ENCODE measurements around the gene CORIN.
"Not testable (repeated sequence)": the region's sequence is repeated elsewhere in the genome, so short reads cannot be mapped to it uniquely, and the experiment has no call there.

The CORIN gene

DNA sequence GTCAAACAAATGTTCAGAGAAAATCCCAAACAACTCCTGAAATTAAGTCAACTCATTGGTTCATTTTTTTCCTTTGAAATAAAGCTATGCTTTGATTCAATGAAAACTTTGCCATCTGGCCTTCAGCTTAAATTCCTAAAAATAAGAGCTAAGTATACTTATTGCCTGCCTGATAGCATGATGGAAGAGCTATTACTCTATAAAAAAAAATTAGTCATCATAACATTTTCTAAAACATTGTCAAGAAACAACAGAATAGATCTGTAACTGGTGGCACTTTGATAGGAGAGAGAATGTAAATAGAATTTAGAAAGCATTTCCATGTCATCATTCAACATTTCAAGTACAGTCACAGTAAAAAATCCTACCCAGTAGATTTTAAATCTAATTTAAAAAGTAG is 136.6 kb downstream of the CORIN start:
- DNase-seq (ENCODE audit: extremely low spot score), result no peak
- ChIA-PET CTCF (interaction anchor here (0.9 to 3.6 kb wide), 2 partner anchors 14 to 141 kb away, joined by 3 to 16 read pairs; no protein-coding TSS in a partner anchor), POLR2A (no interaction called here)
- TF ChIP-seq, protein P1, sequence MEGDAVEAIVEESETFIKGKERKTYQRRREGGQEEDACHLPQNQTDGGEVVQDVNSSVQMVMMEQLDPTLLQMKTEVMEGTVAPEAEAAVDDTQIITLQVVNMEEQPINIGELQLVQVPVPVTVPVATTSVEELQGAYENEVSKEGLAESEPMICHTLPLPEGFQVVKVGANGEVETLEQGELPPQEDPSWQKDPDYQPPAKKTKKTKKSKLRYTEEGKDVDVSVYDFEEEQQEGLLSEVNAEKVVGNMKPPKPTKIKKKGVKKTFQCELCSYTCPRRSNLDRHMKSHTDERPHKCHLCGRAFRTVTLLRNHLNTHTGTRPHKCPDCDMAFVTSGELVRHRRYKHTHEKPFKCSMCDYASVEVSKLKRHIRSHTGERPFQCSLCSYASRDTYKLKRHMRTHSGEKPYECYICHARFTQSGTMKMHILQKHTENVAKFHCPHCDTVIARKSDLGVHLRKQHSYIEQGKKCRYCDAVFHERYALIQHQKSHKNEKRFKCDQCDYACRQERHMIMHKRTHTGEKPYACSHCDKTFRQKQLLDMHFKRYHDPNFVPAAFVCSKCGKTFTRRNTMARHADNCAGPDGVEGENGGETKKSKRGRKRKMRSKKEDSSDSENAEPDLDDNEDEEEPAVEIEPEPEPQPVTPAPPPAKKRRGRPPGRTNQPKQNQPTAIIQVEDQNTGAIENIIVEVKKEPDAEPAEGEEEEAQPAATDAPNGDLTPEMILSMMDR (IDR thresholded peaks at IDR 0.05; ENCODE audit: control extremely low read depth, extremely low read depth, low read depth, missing control alignments), result no peak

DNA sequence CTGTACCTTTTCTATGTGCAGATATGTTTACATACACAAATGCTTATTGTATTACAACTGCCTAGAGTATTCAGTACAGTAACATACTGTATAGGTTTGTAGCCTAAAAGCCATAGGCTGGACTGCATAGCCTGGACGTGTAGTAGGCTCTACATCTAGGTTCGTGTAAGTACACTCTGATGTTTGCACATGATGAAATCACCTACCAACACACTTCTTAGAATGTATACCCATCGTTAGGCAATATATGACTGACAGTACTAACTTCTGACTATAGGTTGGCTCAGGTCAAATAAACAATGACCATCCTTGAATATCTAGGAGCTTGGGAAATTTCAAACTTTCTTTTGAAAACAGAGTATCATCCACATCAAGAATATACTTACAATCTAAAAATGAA is 139.0 kb downstream of the CORIN start:
- DNase-seq (ENCODE audit: extremely low spot score), result no peak
- CTCF ChIA-PET, result interaction anchor here (1.9 to 3.6 kb wide), 2 partner anchors 11 to 138 kb away, joined by 6 to 16 read pairs; no protein-coding TSS in a partner anchor
- POLR2A ChIA-PET, result no interaction called here
- TF ChIP-seq, protein P1 (IDR thresholded peaks at IDR 0.05; ENCODE audit: control extremely low read depth, extremely low read depth, low read depth, missing control alignments), result no peak

DNA sequence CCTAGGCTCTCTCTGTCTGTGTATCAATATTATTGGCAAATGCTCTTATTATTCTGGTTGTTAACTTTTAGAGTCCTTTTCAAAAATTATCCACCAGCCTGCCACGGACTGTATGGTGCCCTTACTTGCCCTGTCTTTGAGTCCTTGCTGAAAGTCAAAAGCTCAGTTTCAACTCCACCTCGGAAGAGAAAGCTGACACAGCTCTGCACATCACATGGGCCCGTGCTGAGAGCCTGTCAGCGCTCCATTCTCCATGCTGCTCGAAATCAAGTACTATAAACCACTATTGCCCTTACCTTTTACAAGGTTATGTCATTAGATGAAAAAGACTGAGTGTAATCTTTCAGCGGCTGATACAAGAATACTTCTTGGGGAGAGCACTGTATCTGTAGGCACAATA is 141.0 kb downstream of the CORIN start:
- TF ChIP-seq, protein P1 (IDR thresholded peaks at IDR 0.05; ENCODE audit: control extremely low read depth, extremely low read depth, low read depth, missing control alignments), result no peak
- CTCF ChIA-PET, result interaction anchor here (1.0 to 2.1 kb wide), 6 partner anchors 9 to 140 kb away, joined by 3 to 7 read pairs (median 4); partner anchors contain the start of gene CORIN
- POLR2A ChIA-PET, result no interaction called here
- DNase-seq (ENCODE audit: extremely low spot score), result no peak

DNA sequence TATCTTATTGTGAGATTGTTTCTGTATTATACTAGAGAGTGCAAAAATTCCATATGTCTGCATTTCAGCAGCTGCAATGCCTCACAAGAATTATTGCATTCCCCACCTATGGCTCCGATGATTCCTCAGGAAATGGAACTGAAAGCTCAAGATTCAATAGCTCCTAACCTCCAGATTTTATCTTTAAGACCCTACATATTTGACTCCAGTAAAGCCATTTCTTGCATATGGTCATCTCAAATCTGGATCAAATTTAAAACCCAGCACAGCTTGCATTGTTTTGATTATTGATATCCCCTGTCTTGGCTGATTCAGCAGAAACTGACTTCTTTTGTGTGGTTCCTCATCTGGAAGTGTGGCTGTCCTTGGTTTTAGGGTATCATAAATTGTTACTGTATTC is 142.6 kb downstream of the CORIN start:
- ChIA-PET POLR2A (no interaction called here), CTCF (interaction anchor here (0.8 to 2.1 kb wide), 2 partner anchors 9 to 10 kb away, joined by 3 to 7 read pairs; no protein-coding TSS in a partner anchor)
- TF ChIP-seq, protein P1 (IDR thresholded peaks at IDR 0.05; ENCODE audit: control extremely low read depth, extremely low read depth, low read depth, missing control alignments), result no peak
- no peak for DNase-seq (ENCODE audit: extremely low spot score)

DNA sequence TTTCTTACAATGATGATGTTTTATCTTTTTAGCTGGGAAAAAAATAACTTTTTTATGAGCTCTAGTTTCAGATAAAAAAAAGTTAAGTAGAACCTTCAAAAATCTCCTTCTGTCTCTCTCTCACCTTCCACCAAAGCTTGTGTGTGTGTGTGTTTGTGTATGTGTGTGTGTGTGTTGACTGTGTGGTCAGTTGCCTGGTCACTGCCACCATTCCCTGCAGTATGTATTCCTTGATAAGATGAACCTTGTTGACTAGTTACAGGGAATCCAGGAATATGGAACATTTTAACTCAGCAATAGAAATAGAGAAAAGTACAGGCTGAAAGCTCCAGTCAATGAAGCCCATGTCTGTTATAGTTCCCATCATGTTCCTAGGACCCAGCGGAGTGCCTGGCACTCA is 143.5 kb downstream of the CORIN start:
- TF ChIP-seq, protein P1 (IDR thresholded peaks at IDR 0.05; ENCODE audit: control extremely low read depth, extremely low read depth, low read depth, missing control alignments), result no peak
- DNase-seq (ENCODE audit: extremely low spot score), result no peak
- ChIA-PET CTCF (interaction anchor here (1.5 kb wide), 1 partner anchor 238 kb away, joined by 3 read pairs; no protein-coding TSS in a partner anchor), POLR2A (no interaction called here)

DNA sequence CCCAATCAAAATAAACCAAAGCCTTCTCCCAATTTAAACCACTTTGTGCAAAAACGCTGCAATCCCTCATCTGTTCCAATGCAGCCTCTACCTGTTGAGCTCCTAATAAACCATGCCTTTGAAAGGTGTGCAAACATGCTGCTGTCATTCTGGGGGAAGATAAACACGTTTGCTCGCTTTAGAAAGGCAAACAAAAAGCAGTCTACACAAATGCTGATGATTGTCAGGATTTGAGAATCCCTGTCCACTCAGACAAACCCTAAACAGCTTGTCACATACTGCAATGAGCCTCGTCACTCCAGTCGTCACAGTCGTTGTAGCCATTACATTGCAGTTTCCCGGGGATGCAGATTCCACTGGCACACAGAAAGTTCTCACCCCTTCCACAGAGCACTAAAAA is 145.2 kb downstream of the CORIN start:
- POLR2A ChIA-PET, result no interaction called here
- TF ChIP-seq, protein P1 (IDR thresholded peaks at IDR 0.05; ENCODE audit: control extremely low read depth, extremely low read depth, low read depth, missing control alignments), result no peak
- CTCF ChIA-PET, result interaction anchor here (1.4 kb wide), 2 partner anchors 24 to 144 kb away, joined by 3 read pairs; no protein-coding TSS in a partner anchor
- DNase-seq (ENCODE audit: extremely low spot score), result no peak

DNA sequence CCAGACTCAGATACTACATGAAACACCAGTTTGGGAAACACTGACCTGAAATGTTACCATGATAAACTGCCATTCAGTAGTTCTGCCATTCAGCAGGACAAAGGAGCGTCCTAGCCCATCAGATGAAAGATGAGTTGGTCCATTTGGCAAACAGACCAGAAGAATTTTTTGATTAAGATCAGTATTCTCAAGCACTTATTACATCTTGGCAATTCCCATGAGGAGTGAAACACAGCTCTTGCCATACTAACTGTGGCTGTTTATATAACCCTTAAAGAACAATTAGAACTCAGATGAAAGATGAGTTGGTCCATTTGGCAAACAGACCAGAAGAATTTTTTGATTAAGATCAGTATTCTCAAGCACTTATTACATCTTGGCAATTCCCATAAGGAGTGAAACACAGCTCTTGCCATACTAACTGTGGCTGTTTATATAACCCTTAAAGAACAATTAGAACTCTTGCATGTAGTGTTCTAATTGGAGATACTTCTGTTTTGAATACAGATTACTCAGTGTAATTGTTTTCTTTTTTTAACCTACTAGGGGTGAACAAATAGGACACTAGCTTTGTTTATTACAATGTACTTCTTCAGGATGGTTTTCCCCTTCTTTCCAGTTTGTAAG is 146.0 kb downstream of the CORIN start:
- POLR2A ChIA-PET; DNase-seq (ENCODE audit: extremely low spot score): not testable (repeated sequence)
- CTCF ChIA-PET, result interaction anchor here (1.4 kb wide), 2 partner anchors 23 to 145 kb away, joined by 3 read pairs; no protein-coding TSS in a partner anchor
